Thymus (tissue), 11 donors: Measurements from ENCODE around the gene CROCC2. TPM values are rescaled to one million over a fixed set of nuclear protein-coding genes. Genes with fewer than 3 reads are reported as not detected.

Experiments
- DNase-seq, 9 donors: peaks; one replicate each; pipeline ENCODE4 v3.0.0-alpha.2; 2013; ENCODE audit warnings: low spot score in 9 of 9, low read depth in 6 of 9, missing footprints in 1 of 9
- H3K27ac ChIP-seq, 2 donors: one replicate each; pipeline ENCODE4 v1.5.1; 2013; ENCODE audit warnings: control low read depth in 1 of 2, low read depth in 1 of 2, low read length in 1 of 2, mild to moderate bottlenecking in 1 of 2, moderate library complexity in 1 of 2
- H3K27me3 ChIP-seq, 2 donors: one replicate each; pipeline ENCODE4 v1.5.1; 2013; ENCODE audit warnings: low read length in 1 of 2; ENCODE audit not compliant: control insufficient read depth in 2 of 2, insufficient read depth in 1 of 2
- H3K36me3 ChIP-seq, 2 donors: one replicate each; pipeline ENCODE4 v1.5.1; 2013; ENCODE audit warnings: low read length in 1 of 2, mild to moderate bottlenecking in 1 of 2, moderate library complexity in 1 of 2; ENCODE audit not compliant: control insufficient read depth in 2 of 2, insufficient read depth in 2 of 2
- H3K4me1 ChIP-seq, 2 donors: one replicate each; pipeline ENCODE4 v1.5.1; 2013; ENCODE audit warnings: low read length in 2 of 2; ENCODE audit not compliant: control insufficient read depth in 2 of 2, insufficient read depth in 2 of 2
- H3K4me3 ChIP-seq, 2 donors: one replicate each; pipeline ENCODE4 v1.5.1; 2013; ENCODE audit warnings: low read length in 2 of 2, control low read depth in 1 of 2, mild to moderate bottlenecking in 1 of 2
- H3K9me3 ChIP-seq, 2 donors: one replicate each; pipeline ENCODE4 v1.5.1; 2013; ENCODE audit warnings: low read length in 1 of 2, mild to moderate bottlenecking in 1 of 2; ENCODE audit not compliant: control insufficient read depth in 2 of 2, insufficient read depth in 1 of 2
- WGBS: extraction: QIAGEN DNeasy Blood & Tissue Kit; methylation state at CpG from one replicate; pipeline ENCODE4 v1.1.7; 2013; 5-methylcytosine and 5-hydroxymethylcytosine counted together
- polyA plus RNA-seq: library from polyadenylated mRNA; stranded (reverse); fragments of 200-250 nt; gene quantifications from one replicate; pipeline ENCODE4 v1.2.3, GENCODE V29; 2013
- total RNA-seq: library from RNA; stranded (reverse); fragments of 120-200 nt; gene quantifications from one replicate; pipeline ENCODE4 v1.2.4, GENCODE V29; 2013
- donor health status: healthy.

CROCC2 gene
- total and polyA plus RNA-seq, 2 donors, result 0.02 TPM; not detected in 1

DNA sequence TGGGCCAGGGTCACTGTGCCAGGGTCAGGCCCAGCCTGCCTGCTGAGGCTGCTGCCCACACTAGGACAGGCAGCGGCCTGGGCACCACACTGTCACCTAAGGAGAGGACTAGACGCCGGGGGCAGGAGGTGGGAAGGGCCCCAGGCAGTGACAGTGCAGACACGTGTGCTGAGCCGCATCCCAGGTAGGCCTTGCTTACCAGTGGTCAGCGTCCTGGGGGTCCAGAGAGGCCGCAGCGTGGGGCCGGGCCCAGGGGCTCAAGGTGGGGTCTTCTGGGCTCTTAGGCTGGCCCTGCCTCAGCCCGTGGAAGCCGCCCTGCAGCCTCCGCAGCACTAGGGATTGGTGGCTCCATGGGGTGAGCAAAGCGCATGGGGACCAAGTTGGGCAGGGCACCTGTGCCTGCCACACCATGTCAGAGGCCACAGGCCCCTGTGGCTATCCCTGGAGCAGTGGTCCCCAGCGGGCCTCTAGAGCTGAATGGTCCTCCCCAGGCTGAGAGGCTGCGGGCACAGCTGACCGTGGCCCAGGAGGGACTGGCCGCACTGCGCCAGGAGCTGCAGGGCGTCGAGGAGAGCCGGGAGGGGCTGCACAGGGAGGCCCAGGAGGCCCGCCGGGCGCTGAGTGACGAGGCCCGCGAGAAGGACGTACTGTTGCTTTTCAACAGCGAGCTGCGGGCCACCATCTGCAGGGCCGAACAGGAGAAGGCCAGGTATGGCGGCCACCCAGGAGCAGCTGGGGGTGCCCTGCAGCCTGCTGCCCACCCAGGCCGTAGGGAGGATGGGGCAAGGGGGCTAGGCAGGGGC lies 57.1 kb downstream of the CROCC2 start:
- Histone ChIP-seq H3K27me3 (peaks cover 0 to 22% of the 10 kb centered on the region in 2 donors), H3K9me3 (no peaks in the 10 kb centered on the region), H3K4me3 (no peak overlapping the region), H3K36me3 (no peaks in the 10 kb centered on the region), H3K4me1 (peaks cover 0 to 2% of the 10 kb centered on the region in 2 donors), H3K27ac (no peak overlapping the region)
- DNase-seq, result no peak
- 95% methylated on average over 33 of the region's 33 CpGs for WGBS

- no peaks in the 10 kb centered on the region for H3K36me3 ChIP-seq
- peaks cover 0 to 22% of the 10 kb centered on the region in 2 donors for H3K27me3 ChIP-seq
- no peak for DNase-seq
- no peak overlapping the region for H3K4me3 ChIP-seq
- H3K4me1 ChIP-seq, result peaks cover 0 to 2% of the 10 kb centered on the region in 2 donors
- H3K27ac ChIP-seq, result no peak overlapping the region
- no peaks in the 10 kb centered on the region for H3K9me3 ChIP-seq
- 95% methylated on average over 20 of the region's 20 CpGs for WGBS
Measured at GRCh38 chr2:240963868-240964703, 58.0 kb downstream of the CROCC2 start.

GRCh38 chr2:240964704-240965295 lies 58.7 kb downstream of the CROCC2 start:
- H3K4me1 ChIP-seq, result peaks cover 0 to 2% of the 10 kb centered on the region in 2 donors
- no peak overlapping the region for H3K27ac ChIP-seq
- WGBS, result 97% methylated on average over 15 of the region's 15 CpGs
- no peak overlapping the region for H3K4me3 ChIP-seq
- peaks cover 0 to 17% of the 10 kb centered on the region in 2 donors for H3K27me3 ChIP-seq
- H3K9me3 ChIP-seq, result no peaks in the 10 kb centered on the region
- no peaks in the 10 kb centered on the region for H3K36me3 ChIP-seq
- no peak for DNase-seq

GRCh38 chr2:240965296-240965904 lies 59.3 kb downstream of the CROCC2 start:
- Histone ChIP-seq H3K4me1 (no peaks in the 10 kb centered on the region), H3K4me3 (no peak overlapping the region), H3K36me3 (no peaks in the 10 kb centered on the region), H3K9me3 (no peaks in the 10 kb centered on the region), H3K27ac (no peak overlapping the region), H3K27me3 (peaks cover 0 to 11% of the 10 kb centered on the region in 2 donors)
- 74% methylated on average over 22 of the region's 22 CpGs for WGBS
- DNase-seq, result no peak

- no peaks in the 10 kb centered on the region for H3K4me1 ChIP-seq
- no peaks in the 10 kb centered on the region for H3K36me3 ChIP-seq
- H3K27ac ChIP-seq, result no peak overlapping the region
- peaks cover 0 to 9% of the 10 kb centered on the region in 2 donors for H3K27me3 ChIP-seq
- 92% methylated on average over 28 of the region's 28 CpGs for WGBS
- H3K4me3 ChIP-seq, result no peak overlapping the region
- H3K9me3 ChIP-seq, result no peaks in the 10 kb centered on the region
- no peak for DNase-seq
Measured at GRCh38 chr2:240965905-240966456, 59.8 kb downstream of the CROCC2 start.

GRCh38 chr2:240966457-240966905 lies 60.3 kb downstream of the CROCC2 start:
- H3K36me3 ChIP-seq, result no peaks in the 10 kb centered on the region
- peaks cover 0 to 5% of the 10 kb centered on the region in 2 donors for H3K27me3 ChIP-seq
- WGBS, result 97% methylated on average over 10 of the region's 10 CpGs
- H3K4me3 ChIP-seq, result no peak overlapping the region
- H3K9me3 ChIP-seq, result no peaks in the 10 kb centered on the region
- no peak for DNase-seq
- H3K4me1 ChIP-seq, result no peaks in the 10 kb centered on the region
- H3K27ac ChIP-seq, result no peak overlapping the region

GRCh38 chr2:240966906-240967680 lies 61.0 kb downstream of the CROCC2 start:
- Histone ChIP-seq H3K27ac (no peak overlapping the region), H3K4me3 (no peak overlapping the region), H3K36me3 (no peaks in the 10 kb centered on the region), H3K4me1 (no peaks in the 10 kb centered on the region), H3K27me3 (peaks cover 0 to 7% of the 10 kb centered on the region in 2 donors), H3K9me3 (no peaks in the 10 kb centered on the region)
- no peak for DNase-seq
- 91% methylated on average over 32 of the region's 32 CpGs for WGBS
